Gastroesophageal sphincter (tissue), 4 donors: Measurements from ENCODE around the gene GLG1. TPM values are rescaled to one million over a fixed set of nuclear protein-coding genes. Genes with fewer than 3 reads are reported as not detected.

Experiments
- small RNA-seq, 4 donors: library from RNA; depleted of rRNA; stranded (forward); fragments of <200 nt; gene quantifications; one replicate each; pipeline ENCODE3, GENCODE V24; 2016
- total RNA-seq, 4 donors: library from RNA; depleted of rRNA; stranded (reverse); fragments of >200 nt; gene quantifications; one replicate each; pipeline ENCODE4 v1.1.0, GENCODE V29; 2016

Gene GLG1
- total RNA-seq, 4 donors from 2014 or later = 121 to 151 (median 139) TPM

Small RNAs within 50 kb of the gene (small RNA-seq; reads per million reads assigned to genes)
- gene RF00019 (0 reads per million in 4 donors), gene RNU6-237P (0 reads per million in 4 donors)

Other genes starting within 250 kb of the GLG1 start
- 1 to 10 TPM in 2 of 4 donors, under 1 TPM in 1, not detected in 1; 0.93 to 2.3 (median 1.7) TPM for gene NPIPB15, start 230.8 kb downstream of the GLG1 start, total RNA-seq
- gene CLEC18B, start 185.6 kb downstream of the GLG1 start, total RNA-seq = under 1 TPM in 1 of 4 donors, not detected in 3; 0.20 TPM
- 10 to 100 TPM in 2 of 4 donors, 1 to 10 TPM in 2; 8.1 to 31.9 (median 15.5) TPM for gene RFWD3, start 59.8 kb upstream of the GLG1 start, total RNA-seq
- gene MLKL, start 93.7 kb upstream of the GLG1 start, total RNA-seq = 10 to 100 TPM in 2 of 4 donors, 1 to 10 TPM in 2; 6.4 to 15.5 (median 10.8) TPM
- gene FA2H, start 167.7 kb upstream of the GLG1 start, total RNA-seq = 1 to 10 TPM in 1 of 4 donors, under 1 TPM in 2, not detected in 1; 0.27 to 2.2 (median 0.31) TPM